GM13976 (cell line): Measurements from ENCODE around the gene TCEANC2.
"Not testable (repeated sequence)": the region's sequence is repeated elsewhere in the genome, so short reads cannot be mapped to it uniquely, and the experiment has no call there.

Experiments used
- DNase-seq: peaks from one replicate; pipeline ENCODE4 v3.0.0; 2012; ENCODE audit warnings: low spot score
- in situ Hi-C: fragments of 300-500 bp; cut with MboI; formaldehyde crosslinking; loops from one replicate; pipeline ENCODE4 v1.12.0; 2022; ENCODE audit warnings: low sequenced_read_pairs, mixed read lengths, inconsistent platforms; ENCODE audit not compliant: unreplicated experiment
- TF ChIP-seq, protein P1 (sequence below): IDR thresholded peaks from 2 replicates; pipeline ENCODE4 v1.5.1; 2012; ENCODE audit warnings: borderline replicate concordance, mild to moderate bottlenecking; ENCODE audit not compliant: insufficient read depth; ENCODE audit errors: extremely low read depth, missing control alignments, control extremely low read depth

The TCEANC2 gene

DNA sequence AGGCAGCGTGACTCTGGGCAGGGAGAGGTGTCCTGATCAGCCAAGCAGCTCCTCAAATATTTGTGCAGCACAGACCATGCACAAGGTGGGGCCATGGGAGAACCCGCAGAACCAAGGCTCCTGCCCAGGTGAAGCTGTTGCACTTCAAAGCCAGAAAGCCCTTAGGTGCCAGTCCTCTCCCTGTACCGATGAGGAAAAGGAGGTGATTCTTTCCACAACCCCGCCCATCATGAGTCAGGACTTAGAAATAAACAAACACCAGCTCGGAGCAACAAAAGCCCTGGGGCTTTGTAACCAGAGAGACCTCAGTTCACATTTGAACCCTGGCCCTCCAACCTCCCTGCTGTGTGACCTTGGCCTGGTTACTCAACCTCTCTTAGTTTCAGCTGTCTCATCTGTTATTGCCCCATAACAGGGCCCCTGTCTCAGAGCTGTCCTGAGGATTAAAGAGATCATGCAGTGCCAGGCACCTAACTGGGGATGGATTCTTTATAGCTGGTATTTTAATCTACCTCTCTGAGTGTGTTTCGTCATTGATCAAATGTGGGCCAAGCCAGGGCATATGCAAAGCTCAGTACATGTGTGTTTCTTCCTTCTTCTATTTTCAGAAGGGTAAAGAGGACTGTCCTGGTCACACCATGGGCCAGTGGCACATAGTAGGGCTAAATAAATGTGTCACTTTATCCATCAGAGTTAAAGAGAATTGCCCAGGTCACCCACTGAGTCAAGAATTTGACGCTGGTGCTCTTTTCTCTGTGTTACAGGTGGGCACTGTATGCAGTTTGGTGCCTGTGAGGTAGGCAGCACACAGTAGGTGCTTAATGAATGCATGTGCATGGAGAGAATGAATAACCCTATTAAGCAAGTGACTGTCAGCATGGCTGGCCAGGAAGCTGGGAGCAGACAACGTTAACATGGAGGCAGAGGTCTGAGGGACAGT lies 36.8 kb upstream of the TCEANC2 start:
- TF ChIP-seq, protein P1, sequence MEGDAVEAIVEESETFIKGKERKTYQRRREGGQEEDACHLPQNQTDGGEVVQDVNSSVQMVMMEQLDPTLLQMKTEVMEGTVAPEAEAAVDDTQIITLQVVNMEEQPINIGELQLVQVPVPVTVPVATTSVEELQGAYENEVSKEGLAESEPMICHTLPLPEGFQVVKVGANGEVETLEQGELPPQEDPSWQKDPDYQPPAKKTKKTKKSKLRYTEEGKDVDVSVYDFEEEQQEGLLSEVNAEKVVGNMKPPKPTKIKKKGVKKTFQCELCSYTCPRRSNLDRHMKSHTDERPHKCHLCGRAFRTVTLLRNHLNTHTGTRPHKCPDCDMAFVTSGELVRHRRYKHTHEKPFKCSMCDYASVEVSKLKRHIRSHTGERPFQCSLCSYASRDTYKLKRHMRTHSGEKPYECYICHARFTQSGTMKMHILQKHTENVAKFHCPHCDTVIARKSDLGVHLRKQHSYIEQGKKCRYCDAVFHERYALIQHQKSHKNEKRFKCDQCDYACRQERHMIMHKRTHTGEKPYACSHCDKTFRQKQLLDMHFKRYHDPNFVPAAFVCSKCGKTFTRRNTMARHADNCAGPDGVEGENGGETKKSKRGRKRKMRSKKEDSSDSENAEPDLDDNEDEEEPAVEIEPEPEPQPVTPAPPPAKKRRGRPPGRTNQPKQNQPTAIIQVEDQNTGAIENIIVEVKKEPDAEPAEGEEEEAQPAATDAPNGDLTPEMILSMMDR = no peak
- in situ Hi-C loops = no loop called here
- no peak for DNase-seq

DNA sequence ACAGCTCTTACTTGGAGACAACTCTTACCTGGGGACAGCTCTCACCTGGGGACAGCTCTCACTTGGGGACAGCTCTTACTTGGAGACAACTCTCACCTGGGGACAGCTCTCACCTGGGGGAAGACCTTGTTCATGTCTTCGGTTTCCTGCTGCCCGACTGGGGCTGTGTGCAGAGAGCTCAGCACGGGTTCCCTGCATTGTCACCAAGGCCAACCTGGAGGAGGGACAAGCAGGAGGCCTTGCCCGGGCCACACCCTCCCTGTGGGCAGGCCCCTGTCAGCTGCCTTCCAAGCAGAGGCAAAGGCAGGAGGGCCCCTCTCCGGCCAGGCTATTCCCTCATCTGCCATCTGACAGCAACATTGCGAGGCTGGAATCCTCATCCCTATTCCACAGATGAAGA lies 35.4 kb upstream of the TCEANC2 start, which contains the start of gene LDLRAD1:
Gene LDLRAD1 (minus strand): TSS at position 208 of the 400 bp plus-strand sequence. CDS start 74 bp downstream, at position 134.
- in situ Hi-C loops = no loop called here
- DNase-seq = no peak
- TF ChIP-seq, protein P1 = no peak

DNA sequence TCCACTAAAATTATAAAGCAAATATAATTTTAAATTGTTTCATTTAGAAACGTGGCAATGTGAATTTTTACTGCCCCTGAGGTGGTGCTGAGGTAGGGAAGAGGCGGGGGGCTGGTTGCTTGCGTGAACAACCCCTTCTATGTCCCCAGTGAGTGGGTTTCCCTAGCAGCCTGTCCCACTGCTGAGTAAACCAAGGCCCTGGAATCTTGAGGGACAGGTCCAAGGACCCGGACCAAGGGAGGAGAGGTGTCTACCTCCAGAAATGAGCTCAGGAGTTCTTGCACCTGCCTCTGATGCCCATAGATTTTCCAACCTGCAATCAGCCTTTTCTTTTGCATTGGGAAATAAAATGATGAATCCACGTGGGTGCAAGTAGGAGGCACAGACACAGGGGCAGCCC lies 34.8 kb upstream of the TCEANC2 start:
- in situ Hi-C loops = no loop called here
- TF ChIP-seq, protein P1 = no peak

DNA sequence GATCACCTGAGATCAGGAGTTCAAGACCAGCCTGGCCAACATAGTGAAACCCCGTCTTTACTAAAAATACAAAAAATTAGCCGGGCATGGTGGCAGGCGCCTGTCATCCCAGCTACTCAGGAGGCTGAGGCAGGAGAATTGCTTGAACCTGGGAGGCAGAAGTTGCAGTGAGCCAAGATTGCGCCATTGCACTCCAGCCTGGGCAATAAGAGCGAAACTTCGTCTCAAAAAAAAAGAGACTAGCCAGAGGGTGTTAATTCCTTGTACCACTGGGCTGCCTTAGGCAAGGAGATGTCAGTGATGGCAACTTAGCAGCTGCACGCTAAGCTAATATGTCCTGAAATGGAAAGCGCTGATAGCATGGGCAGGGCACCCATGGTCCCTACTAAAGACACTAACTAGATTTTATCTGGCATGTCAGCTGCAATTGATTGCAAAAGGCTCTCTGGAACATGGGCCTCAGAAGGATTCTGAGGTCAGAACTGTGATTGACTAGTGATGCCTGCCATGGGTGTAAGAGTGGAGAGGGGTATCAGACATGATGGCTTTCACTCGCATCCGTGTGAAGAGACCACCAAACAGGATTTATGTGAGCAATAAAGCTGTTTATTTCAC lies 33.7 kb upstream of the TCEANC2 start:
- in situ Hi-C loops = not testable (repeated sequence)

More for the DNA sequence above, 34.8 kb upstream of the TCEANC2 start:
- DNase-seq = no peak

DNA sequence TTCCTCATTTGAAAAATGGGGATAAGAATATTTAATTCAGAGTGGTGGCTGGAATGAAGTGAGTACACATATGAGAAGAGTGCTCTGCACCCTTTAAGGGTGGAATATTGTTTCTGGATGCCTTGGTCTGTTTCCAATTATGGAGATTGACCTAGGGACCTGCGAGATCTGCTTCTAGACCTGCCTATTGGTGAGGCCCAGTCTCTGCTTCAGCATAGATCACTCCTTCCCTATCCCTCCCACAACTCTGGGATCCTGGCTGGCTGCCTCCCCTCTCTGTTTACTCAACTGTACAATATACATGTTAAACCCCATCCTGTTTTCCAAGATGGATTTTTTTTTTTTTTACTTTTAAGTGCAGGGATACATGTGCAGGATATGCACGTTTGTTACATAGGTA lies 29.1 kb upstream of the TCEANC2 start:
- DNase-seq = no peak
- TF ChIP-seq, protein P1 = no peak
- in situ Hi-C loops = no loop called here

More for the DNA sequence above, 33.7 kb upstream of the TCEANC2 start:
- DNase-seq = not testable (repeated sequence)

DNA sequence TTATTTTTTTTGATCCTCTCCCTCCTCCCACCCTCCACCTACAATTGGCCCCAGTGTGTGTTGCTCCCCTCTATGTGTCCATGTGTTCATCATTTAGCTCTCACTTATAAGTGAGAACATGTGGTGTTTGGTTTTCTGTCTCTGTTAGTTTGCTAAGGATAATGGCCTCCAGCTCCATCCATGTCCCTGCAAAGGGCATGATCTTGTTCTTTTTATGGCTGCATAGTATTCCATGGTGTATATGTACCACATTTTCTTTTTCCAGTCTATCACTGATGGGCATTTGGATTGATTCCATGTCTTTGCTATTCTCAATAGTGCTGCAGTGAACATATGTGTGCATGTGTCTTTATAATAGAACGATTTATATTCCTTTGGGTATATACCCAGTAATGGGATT lies 28.6 kb upstream of the TCEANC2 start:
- in situ Hi-C loops, DNase-seq: not testable (repeated sequence)

DNA sequence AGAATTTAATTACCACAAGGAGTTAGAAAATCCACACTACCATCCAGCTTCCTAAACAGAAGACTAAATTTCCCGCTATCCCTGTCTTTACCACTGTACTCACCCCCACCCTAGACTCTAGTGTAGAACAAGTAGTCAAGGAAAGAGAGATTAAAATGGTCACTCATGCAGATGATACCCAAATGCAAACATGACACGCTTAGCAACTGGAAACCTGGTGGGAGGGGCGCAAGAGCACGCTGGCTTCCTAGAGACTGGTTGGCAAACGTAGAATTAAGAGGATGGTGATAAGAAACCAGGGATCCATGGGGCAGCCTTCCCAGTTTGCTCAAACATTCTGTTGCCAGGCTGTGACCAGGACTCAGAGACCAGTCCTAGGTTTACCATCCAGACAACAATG lies 25.6 kb upstream of the TCEANC2 start:
- DNase-seq = no peak
- TF ChIP-seq, protein P1 = no peak
- in situ Hi-C loops = no loop called here
